GM18507 (cell line): ENCODE data around the gene VPS8.
"Not testable (repeated sequence)": the region's sequence is repeated elsewhere in the genome, so short reads cannot be mapped to it uniquely, and the experiment has no call there.

ENCODE experiments used
- DNase-seq: peaks from one replicate; pipeline ENCODE4 v3.0.0; 2011; ENCODE audit warnings: low read depth; ENCODE audit not compliant: insufficient read length; ENCODE audit errors: extremely low spot score
- FAIRE-seq: peaks from 2 replicates; lab custom pipeline; 2011; peaks lifted over from hg19 to GRCh38; lab: Jason Lieb, UNC

VPS8 gene

DNA sequence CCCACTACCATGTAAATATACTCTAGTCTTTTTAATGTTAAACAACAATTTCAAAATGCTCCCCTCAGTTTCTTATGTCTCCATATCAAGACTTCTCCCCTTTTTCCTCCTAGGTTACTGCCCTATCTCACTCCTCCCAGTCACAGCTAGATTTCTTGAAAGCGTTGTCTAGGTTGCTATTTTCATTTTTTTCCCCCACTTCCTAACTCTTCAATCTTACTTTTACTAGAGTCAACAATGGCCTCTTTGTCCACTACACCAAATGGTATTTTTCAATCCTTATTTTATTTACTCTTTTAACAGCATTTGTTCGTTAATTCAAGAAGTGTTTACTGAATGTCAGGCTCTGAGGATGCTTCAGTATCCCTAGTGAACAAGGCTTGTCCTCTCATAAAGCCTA lies 84.4 kb downstream of the VPS8 start:
- FAIRE-seq (no peak), DNase-seq (no peak)

DNA sequence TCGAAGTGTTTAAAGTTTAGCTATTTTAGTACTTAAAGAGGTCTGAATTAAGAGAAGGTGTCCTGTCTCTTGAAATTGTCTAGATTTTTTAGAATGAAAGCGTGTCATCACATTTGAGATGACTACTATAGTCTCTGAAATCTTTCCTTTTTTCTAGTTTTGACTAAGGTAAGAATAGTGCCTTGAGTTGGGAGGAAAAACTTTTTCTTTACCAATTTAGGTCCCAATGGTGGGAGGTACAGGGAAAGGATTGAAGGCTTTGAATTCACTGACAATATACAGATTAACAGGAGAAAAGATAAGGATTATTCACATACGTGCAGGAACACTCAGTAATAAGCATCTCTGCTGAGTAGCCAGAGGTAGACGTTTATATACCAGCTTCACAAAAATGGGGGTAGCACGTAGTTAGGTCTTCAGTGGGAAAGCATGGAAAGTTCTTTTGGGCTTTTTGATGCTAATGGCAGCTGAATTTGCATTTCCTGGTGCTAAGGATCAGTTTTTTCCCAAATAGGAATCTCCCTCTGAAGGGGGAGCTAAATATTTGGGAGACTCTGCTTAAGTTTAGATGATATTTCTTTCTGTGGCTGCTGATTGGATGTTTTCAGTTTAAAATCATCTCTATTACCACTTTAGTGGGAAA lies 88.1 kb downstream of the VPS8 start:
- no peak for FAIRE-seq
- no peak for DNase-seq

DNA sequence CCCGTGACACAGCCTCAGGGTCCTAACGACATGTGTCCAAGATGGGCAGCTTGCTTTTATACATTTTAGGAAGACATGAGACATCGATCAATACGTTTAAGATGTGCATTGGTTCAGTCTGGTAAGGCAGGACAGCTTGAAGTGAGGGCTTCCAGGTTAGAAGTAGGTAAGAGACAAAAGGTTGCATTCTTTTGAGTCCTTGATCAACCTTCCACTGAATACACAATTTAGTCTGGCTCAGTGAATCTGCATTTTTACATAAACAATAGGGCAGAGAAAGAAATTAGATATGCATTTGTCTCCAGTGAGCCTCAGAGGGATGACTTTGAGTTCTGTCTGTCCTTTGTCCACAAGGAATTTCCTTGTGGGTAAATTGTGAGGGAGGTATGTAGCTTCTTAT lies 95.1 kb downstream of the VPS8 start:
- not testable (repeated sequence) for DNase-seq, FAIRE-seq

DNA sequence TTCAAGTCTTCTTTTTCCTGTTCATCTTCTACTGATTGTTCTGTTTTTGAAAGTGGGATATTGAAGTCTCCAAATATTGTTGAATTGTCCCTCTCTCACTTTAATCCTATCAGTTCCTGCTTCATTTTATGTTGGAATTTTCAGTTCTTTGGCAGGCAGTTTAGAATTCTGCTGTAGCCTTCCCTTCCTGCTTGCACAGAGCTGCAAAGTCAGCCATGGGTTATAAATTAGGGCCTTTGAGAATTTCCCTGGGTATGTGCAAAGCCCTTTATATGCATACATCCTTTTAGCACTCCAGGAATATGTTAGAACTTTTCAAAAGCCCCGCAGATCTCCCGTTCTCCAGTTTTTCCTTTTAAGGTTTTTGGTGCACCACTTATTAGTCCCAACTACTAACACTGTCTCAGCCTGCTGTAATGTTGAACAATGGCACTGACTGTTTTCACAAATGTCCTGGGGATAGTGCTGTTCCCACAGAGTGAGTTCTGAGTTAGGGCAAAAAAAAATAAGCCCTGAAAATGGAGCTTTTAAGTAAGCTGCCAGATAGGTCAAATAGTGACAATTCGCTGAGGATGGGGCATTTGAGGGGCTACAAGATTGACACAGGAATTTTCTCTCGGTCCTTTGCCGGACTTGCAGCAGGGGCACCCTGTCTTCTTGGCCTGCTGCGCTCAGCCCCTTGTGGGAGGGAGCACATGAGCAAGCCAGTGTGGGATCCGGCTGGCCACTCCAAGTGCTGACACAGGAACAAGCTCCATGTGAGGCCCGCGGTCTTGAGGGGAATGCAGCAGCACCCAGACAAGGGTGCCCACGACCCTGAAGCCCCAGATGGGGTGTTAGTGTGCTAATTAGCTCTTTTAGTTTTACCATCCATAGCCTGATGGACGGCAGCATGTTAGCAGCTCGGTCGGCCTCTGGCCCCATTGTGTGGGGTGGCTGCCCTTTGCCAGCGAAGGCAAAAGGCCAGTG lies 96.0 kb downstream of the VPS8 start:
- FAIRE-seq (no peak), DNase-seq (no peak)

DNA sequence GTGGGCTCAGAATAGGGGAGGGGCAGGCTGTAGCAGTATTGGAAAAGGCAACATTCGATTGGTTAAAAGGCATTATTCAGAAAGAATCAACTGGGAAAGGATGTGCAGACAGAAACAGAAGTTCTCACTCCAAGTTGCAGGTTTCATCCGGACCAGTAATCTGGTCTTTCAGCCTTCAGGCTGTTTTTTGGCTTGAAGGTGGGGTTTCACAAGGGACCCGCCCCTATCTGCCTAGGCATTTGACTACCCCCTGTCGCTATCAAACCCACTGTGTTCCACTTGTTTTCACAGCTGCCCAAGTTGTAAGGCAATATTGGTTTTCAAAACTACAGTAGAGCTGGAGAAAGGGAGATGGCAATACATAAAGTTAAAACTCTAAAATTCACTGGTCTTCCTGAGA lies 96.9 kb downstream of the VPS8 start:
- no peak for FAIRE-seq

DNA sequence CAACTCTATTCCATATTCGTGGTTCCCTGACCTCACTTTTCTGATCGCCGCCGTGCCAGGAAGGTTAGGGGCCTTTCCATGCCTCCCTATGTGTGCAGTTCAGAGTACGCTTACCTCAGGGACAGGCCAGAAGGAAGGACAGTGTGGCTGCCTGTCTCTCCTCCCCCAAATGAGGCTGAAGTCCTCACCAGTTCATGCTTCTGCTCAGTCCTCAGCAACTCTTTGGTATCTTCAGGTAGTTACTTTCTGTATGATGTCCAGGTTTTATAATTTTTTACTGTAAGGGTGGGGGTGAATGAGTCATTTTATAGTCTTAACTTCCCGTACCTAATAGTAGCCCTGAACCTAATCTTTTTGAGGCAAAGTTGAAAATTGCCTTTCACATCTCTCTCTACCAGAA lies 98.7 kb downstream of the VPS8 start:
- FAIRE-seq (no peak), DNase-seq (no peak)

More for the DNA sequence above, 96.9 kb downstream of the VPS8 start:
- DNase-seq = no peak

DNA sequence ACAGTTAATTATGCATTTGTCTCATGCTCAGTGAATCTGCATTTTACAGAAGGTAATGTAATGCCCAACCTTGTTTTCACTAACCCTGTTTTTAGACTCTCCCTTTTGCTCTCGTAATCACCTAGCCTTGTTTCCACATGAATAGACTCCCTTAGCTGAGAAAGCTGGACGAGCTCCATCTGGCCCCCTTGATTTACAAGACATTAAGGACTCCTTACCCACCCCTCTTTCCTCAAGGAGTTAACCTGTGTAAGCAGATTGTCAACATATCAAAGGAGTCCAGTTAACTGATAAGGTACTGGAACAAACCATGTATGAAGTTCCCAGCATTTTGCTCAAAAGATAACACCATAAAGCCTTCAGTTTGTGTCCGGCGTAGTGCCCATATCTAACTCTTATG lies 99.6 kb downstream of the VPS8 start:
- FAIRE-seq = no peak
- no peak for DNase-seq

DNA sequence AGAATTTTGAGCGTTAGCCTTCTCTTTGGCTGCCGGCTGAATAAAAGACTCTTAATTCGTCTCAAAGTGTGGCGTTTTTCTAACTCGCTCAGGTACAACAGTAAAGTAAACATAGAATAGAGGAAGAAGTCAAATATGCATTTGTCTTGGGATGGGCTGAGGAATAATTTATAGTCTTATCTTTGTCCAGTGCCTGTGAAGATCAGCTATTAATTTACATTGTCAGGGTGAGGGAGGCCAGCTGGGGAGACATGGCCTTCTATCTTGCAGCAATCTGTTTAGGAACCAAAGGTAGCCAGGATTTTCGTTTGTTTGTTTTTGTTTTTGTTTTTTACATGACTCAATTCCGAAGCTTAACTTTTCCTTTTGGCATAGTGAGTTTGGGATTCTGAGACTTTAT lies 100.2 kb downstream of the VPS8 start:
- no peak for DNase-seq
- no peak for FAIRE-seq

DNA sequence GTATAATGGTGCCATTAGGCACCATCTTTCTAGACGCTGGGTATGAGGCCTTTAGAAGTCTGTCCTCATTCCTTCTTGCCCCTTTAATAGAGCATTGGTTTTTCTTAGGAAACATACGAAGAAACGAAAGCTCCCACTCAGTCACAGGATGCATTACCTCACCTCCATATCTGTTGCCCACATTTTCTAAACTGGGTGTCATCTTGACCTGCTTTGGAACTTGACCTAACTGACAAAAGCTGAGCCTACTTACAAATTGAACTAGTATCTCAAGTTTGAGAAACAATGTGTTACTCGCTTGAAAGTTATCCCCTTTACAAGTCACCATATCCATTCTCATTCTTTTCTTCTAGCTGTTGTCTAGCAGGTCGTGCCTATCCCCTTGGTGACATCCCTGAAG lies 102.7 kb downstream of the VPS8 start:
- FAIRE-seq (no peak), DNase-seq (no peak)

DNA sequence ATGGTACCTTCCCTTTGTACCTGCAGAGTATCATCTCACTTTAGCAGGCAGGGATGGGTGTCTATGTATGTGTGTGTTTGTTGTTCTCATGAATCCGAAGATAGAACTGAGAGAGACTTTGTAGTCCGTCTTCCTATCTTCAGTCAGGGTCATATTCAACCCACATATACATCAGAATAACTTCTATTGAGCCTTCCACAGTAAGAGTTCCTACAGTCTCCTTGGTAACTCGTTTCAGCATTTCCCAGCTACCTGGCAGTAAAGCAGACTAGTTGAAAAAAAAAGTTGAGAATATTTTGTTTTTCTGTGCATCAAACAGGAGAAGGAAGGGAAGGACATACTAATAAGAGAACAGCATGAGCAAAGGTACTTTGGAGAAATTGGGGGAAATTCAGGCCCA lies 106.8 kb downstream of the VPS8 start:
- FAIRE-seq = peak; percentile 12
- DNase-seq = no peak

DNA sequence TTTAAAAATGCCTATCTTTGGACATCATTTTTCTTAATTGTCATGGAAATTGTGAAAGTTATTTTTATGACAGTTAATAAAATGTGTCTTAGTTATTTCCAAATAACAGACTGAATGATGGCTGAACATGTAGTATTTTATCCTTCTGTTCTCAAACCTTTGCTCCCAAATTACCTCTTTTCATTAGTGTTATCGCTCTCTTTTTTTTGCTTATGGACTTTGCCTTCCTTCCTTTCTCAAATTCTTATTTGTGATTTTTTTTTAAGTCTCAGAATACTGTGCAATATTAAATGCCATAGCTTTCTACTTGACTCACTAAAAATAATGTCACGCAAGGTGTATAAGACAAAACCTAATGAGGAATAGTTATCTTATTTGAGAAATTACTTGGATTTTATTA lies 107.7 kb downstream of the VPS8 start:
- no peak for FAIRE-seq
- DNase-seq = no peak

DNA sequence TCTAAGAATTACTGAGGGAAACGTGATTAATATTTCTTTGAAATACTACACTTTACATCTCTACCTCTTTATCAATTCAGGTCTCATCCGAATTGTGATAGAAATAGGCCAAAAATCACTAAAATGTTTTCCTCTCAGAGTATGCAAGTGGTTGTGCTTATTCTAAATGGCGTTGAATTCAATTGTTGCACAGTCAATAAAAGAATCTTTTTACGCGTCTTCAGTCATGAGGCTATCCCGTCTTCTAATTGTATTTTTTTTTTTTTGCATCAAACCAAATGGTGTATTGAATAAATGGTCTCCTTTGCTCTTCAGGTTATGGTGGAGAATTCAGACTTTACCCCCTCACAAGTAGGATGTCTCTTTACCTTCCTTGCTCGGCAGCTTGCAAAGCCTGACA lies 112.6 kb downstream of the VPS8 start:
- DNase-seq = no peak
- FAIRE-seq = no peak

DNA sequence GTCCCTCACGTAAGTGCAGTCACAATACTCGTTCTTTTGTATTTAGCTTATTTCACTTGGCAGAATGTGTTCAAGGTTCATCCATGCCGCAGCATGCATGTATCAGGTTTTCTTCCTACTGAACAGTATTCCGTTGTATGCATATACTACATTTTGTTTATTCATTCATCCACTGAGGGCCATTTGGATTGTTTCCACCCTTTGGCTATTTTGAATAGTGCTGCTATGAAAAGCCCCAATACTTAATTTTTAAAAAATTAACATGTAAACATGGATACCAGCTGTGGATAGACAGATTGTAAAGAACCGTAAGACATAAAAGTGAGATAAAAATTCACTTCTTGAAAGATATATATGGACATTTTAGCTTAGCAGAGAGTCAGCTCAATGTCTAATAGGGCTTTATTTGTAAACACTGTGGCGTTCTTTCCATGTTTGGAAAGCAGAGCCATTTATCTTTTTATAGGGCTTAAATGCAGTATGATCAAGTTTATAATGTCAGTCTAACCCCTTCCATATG lies 115.9 kb downstream of the VPS8 start:
- DNase-seq = no peak
- no peak for FAIRE-seq

DNA sequence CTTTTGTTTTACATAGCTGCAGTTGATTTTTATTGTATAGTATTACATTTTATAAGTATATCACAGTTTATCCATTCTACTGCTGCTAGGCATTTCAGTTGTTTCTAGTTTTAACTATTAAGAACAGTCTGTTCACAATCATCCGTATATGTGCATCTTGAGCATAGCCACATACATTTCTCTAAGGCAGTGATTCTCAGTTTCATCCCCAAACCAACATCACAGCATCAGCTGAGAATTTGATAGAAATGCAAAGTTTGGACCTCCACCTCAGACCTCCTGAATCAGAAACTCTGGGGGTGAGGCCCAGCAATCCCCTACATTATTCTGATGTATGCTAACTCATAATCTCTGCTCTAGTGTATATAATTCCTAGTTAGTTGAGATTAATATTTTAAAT lies 120.8 kb downstream of the VPS8 start:
- FAIRE-seq (no peak), DNase-seq (no peak)

DNA sequence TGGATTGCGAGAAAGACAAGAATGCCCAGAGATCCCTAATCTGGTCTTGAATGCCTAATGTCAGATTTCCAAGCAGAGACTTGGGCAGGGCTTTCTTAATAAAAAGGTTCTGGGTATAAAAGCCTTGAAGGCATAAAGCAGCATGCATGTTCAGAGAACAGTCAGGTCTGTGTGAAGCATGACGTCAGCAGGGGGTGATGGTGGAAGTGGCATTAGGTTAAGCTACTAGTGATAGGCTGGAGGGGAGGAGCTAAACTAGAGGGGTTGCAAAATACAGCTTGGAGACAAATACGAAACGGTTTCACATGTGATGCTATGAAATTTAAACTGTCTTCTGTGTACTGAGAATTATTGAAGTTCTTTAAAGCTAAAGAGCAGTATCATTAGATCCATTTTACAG lies 125.6 kb downstream of the VPS8 start:
- FAIRE-seq = no peak
- DNase-seq = no peak

DNA sequence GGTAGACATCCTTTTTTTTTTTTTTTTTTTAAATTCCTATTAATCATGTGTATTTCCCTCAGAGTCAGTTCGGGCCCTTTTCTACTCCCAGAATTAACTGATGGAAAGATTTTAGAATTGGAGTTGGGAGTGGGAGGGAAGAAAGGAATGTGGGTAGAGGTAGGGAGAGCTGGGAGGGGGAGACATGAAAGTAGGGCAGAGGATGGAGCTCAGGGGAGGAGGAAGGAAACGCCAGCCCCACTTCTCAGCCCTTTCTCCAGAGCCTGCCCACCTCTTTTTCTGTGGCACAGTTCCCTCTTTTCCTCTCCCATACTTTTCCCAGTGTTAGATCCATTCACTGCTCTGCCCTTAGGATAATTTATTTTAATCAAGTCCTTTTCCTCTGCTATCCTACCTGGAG lies 129.4 kb downstream of the VPS8 start:
- FAIRE-seq = no peak
- DNase-seq = no peak

DNA sequence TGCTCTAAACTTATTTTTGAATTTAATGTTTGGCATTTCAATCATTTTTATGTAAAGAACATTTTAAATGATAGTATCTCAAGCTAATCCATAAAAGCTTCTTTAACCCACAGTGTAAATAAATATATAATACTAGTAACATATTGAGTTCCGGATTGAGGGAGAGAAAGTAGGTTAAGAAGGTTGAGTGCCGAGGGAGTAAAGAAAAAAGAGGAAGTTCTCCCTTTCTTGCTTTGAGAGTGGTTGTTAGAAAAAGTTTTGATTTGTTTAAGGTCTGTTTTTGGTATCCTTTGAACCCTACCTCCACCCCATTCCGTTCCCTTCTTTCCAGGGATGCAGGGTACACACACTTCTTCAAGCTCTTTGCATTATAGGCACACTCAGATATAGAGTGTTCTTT lies 130.8 kb downstream of the VPS8 start:
- no peak for DNase-seq
- peak; percentile 5 for FAIRE-seq

DNA sequence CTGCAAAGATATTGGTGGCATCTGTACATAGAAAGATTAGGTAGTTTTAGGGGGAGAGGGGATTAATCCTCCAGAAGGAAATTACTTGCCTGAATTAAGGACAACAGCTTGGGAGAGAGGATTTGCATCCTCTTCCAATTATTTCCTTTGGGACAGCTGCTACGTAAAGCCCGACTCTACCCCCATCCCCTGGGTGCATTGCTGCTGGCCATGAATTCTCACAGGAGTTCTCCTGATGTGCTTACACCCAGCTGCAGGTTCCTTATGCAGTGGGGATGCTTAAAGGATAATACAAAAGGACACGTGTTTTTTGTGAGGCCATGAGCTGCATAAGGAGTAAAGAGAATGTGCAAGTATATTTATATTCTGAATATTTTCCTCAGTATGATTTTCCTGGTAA lies 132.3 kb downstream of the VPS8 start:
- FAIRE-seq (no peak), DNase-seq (no peak)

DNA sequence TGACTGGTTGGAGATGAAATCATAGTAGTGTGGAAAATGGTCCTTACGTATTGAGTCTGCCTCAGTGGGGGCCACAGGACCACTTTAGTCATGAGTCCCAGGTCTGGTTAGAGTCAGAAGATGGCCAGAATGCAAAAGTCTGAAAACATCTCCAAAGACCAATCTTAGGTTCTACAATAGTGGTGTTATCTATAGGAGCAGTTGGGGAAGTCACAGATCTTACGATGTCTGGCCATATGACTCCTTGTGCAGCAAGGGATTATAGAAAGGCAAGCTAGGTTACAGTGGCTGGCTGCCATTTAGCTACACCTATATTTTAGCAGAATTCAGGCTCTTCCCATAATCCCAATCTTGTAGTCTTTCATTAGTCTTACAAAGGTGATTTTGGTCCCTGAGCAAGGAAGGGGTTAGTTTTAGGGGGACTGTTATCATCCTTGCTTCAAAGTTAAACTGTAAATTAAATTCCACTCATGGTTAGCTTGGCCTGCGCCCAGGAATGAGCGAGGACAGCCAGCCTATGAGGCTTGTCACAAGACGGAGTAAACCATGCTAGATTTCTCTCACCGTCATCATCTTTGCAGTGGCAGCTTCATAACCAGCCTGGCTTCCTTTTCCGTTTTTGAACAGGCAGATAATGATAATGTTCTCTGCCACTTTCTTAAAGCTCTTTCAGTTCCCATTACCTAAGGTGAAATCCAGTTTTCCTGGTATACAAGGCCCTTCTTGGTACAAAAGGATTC lies 134.1 kb downstream of the VPS8 start:
- DNase-seq = no peak
- FAIRE-seq = no peak

DNA sequence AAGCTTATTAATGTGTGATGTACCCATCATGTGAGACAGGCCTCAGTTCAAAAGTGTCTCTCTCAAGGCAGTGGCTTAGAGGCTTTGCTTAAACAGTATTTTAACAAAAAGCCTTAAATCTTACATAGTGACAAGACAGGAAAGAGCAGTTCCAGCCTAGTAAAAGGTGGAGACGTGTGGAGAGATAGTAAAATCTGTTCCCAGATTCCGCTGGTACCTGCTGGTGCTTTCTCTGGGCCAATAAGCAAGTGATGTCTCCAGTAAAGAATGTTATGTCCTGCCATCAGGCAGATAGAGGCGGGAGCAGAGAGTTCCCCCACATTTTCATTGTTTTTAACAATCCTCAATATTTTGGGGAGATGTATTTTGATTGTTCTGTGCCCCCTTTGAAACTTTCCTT lies 135.0 kb downstream of the VPS8 start:
- DNase-seq = no peak
- no peak for FAIRE-seq
